ENCODE data around the gene ATAD3B.
"Not testable (repeated sequence)": the region's sequence is repeated elsewhere in the genome, so short reads cannot be mapped to it uniquely, and the experiment has no call there.

- TF ChIP-seq YY1 (IDR thresholded peaks at IDR 0.05; ENCODE audit: insufficient read depth, insufficient read length); ZNF274 (IDR thresholded peaks at IDR 0.05; ENCODE audit: low read depth, low read length); SUZ12 (IDR thresholded peaks at IDR 0.05; ENCODE audit: extremely low read depth, insufficient read depth, insufficient read length): not testable (repeated sequence)
Measured at GRCh38 chr1:1519805-1520505, 48.4 kb downstream of the ATAD3B start.

Measured in NT2/D1 (cell line).